K562 (cell line): ENCODE data around the gene GDF15. TPM values are rescaled to one million over a fixed set of nuclear protein-coding genes. Genes with fewer than 3 reads are reported as not detected.
A peak's percentile ranks its signal among the peaks of the same experiment; 100 is the strongest.

Experiments
- BCLAF1 ChIP-seq, 2 experiments: fragments of 450-650 bp in 1 of 2; IDR thresholded peaks; 2 replicates each; pipeline ENCODE4 v1.6.1; 2011 to 2017; ENCODE audit warnings: low read depth in 2 of 2, antibody characterized with exemption in 1 of 2, borderline replicate concordance in 1 of 2, low read length in 1 of 2, mild to moderate bottlenecking in 1 of 2, mixed read lengths in 1 of 2; ENCODE audit not compliant: control insufficient read depth in 1 of 2
- CAMTA2 ChIP-seq: fragments of 250-450 bp; sonication (Bioruptor Pico); conservative IDR thresholded peaks from 2 replicates; pipeline ENCODE4 v1.5.1; 2022
- CEBPG ChIP-seq, 3 experiments: fragments of 200-800 bp in 1 of 3; sonication (Bioruptor generic) in 1 of 3; sonication (generic) in 1 of 3; formaldehyde crosslinking in 1 of 3; IDR thresholded peaks in 2 of 3; conservative IDR thresholded peaks in 1 of 3; 2 replicates each; pipeline versions ENCODE4 v1.6.1 to v1.8.0; 2016 to 2022; ENCODE audit warnings: missing compliant biosample characterization in 2 of 3, missing genetic modification characterization in 2 of 3, mild to moderate bottlenecking in 1 of 3, missing genetic modification reagents in 1 of 3
- CHD1 ChIP-seq: fragments of 200-600 bp; sonication (generic); IDR thresholded peaks from one replicate; pipeline ENCODE4 v1.6.1; 2012; ENCODE audit warnings: mild to moderate bottlenecking, moderate library complexity, low read length, inconsistent platforms
- CREB1 ChIP-seq, 2 experiments: sonication (generic) in 1 of 2; formaldehyde crosslinking in 1 of 2; IDR thresholded peaks; 2 replicates each; pipeline versions ENCODE4 v1.6.1 to v1.8.0; 2012 to 2022; ENCODE audit warnings: inconsistent platforms in 1 of 2, mild to moderate bottlenecking in 1 of 2, missing genetic modification reagents in 1 of 2, moderate library complexity in 1 of 2
- E2F6 ChIP-seq, 2 experiments: IDR thresholded peaks; 2 replicates each; pipeline ENCODE4 v1.6.1; 2011; ENCODE audit warnings: borderline replicate concordance in 1 of 2, control low read depth in 1 of 2, low read depth in 1 of 2, low read length in 1 of 2, mild to moderate bottlenecking in 1 of 2, mixed read lengths in 1 of 2, moderate library complexity in 1 of 2; ENCODE audit not compliant: insufficient read depth in 1 of 2, insufficient read length in 1 of 2, poor library complexity in 1 of 2, severe bottlenecking in 1 of 2; ENCODE audit errors: extremely low read depth in 1 of 2
- FOS ChIP-seq: IDR thresholded peaks from 3 replicates; pipeline ENCODE4 v1.6.1; 2011; ENCODE audit not compliant: insufficient read length; ENCODE audit errors: extremely low read depth
- FOXP4 ChIP-seq: sonication (generic); formaldehyde crosslinking; IDR thresholded peaks from 2 replicates; pipeline ENCODE4 v1.8.0; 2022; ENCODE audit warnings: mild to moderate bottlenecking, missing genetic modification reagents, borderline replicate concordance
- MITF ChIP-seq: IDR thresholded peaks from 2 replicates; pipeline ENCODE4 v1.6.1; 2014; ENCODE audit warnings: antibody characterized with exemption
- NFATC3 ChIP-seq: fragments of 450-650 bp; IDR thresholded peaks from 2 replicates; pipeline ENCODE4 v1.6.1; 2017; ENCODE audit warnings: mild to moderate bottlenecking
- RB1 ChIP-seq: fragments of 450-650 bp; IDR thresholded peaks from 2 replicates; pipeline ENCODE4 v1.6.1; 2017; ENCODE audit warnings: low read depth, mild to moderate bottlenecking
- SREBF1 ChIP-seq: fragments of 150-350 bp; IDR thresholded peaks from 2 replicates; pipeline ENCODE4 v1.6.1; 2014; ENCODE audit warnings: antibody characterized with exemption, low read depth, low read length, borderline replicate concordance
- SRSF3 ChIP-seq: fragments of 200-400 bp; formaldehyde crosslinking; IDR thresholded peaks from 2 replicates; pipeline ENCODE4 v1.6.1; 2016; ENCODE audit warnings: mild to moderate bottlenecking, low read length, moderate library complexity; ENCODE audit not compliant: insufficient read depth
- TARDBP ChIP-seq: fragments of 450-650 bp; IDR thresholded peaks from 2 replicates; pipeline ENCODE4 v1.6.1; 2016
- ZBTB17 ChIP-seq: fragments of 450-650 bp; formaldehyde crosslinking; IDR thresholded peaks from 2 replicates; pipeline ENCODE4 v1.4.0; 2020; ENCODE audit warnings: mild to moderate bottlenecking
- ZNF133 ChIP-seq: fragments of 250-450 bp; sonication (Bioruptor Pico); IDR thresholded peaks from 2 replicates; pipeline ENCODE4 v1.4.0; 2020; ENCODE audit warnings: mild to moderate bottlenecking
- ZNF316 ChIP-seq: fragments of 450-650 bp; IDR thresholded peaks from 2 replicates; pipeline ENCODE4 v1.6.1; 2016
- ZNF586 ChIP-seq: fragments of 450-650 bp; formaldehyde crosslinking; conservative IDR thresholded peaks from 2 replicates; pipeline ENCODE4 v1.4.0; 2020; ENCODE audit warnings: mild to moderate bottlenecking, moderate library complexity
- ZNF717 ChIP-seq: fragments of 250-450 bp; sonication (Bioruptor Pico); IDR thresholded peaks from 2 replicates; pipeline ENCODE4 v1.5.0; 2021
- ZNF830 ChIP-seq: fragments of 250-450 bp; sonication (Bioruptor Pico); IDR thresholded peaks from 2 replicates; pipeline ENCODE4 v1.5.0; 2021; ENCODE audit warnings: mild to moderate bottlenecking
- polyA plus RNA-seq, 8 experiments: library from polyadenylated mRNA; depleted of rRNA in 4 of 8; stranded (reverse) in 5 of 8; unstranded in 3 of 8; fragments of >200 nt; fragmentation: Nextera tagmentation in 2 of 8; fragmentation: Illumina TruSeq in 1 of 8; extraction: Ambion mirVana in 2 of 8; extraction: Trizol in 1 of 8; gene quantifications; 2 replicates each; pipeline versions ENCODE4 v1.2.1 to v1.2.3, GENCODE V29; 2011 to 2014; ENCODE audit warnings: inconsistent platforms in 1 of 8, missing spikeins in 1 of 8
- total RNA-seq, 7 experiments: library from RNA; depleted of rRNA in 6 of 7; stranded (reverse); fragments of >200 nt in 6 of 7; fragmentation: Illumina TruSeq in 2 of 7; extraction: Trizol in 2 of 7; gene quantifications; 2 replicates each; pipeline versions ENCODE4 v1.2.1 to v1.2.3, GENCODE V29; 2011 to 2021; ENCODE audit warnings: low replicate concordance in 1 of 7

The GDF15 gene
- total and polyA plus RNA-seq, 9 of the 15 experiments (the other 6 are each of a cell fraction or from before 2014, with no cell fraction given), result 2.3 to 82.4 (median 12.5) TPM

GRCh38 chr19:18433015-18433691 lies 47.2 kb downstream of the GDF15 start (continued):
- TF ChIP-seq FOXP4 (0 out of 2 replicates have a peak, but pooled peaks have one; percentile 68), CEBPG (CRISPR knock-in tag; IDR thresholded peaks at IDR 0.05) (no peak), CEBPG (tag; conservative IDR thresholded peaks at IDR 0.05 in 1 of 2, IDR thresholded peaks at IDR 0.05 in 1 of 2) (no peak), E2F6 (IDR thresholded peaks at IDR 0.05; ENCODE audit: borderline replicate concordance in 1 of 2, extremely low read depth in 1 of 2, insufficient read depth in 1 of 2, insufficient read length in 1 of 2, low read depth in 1 of 2, low read length in 1 of 2, poor library complexity in 1 of 2, severe bottlenecking in 1 of 2) (peak; percentile 84 to 93), TARDBP (no peak), CREB1 (IDR thresholded peaks at IDR 0.05) (peak; percentile 12; the same call in 1 of the 2 replicates), CREB1 (CRISPR knock-in tag; IDR thresholded peaks at IDR 0.05) (peak; percentile 55), NFATC3 (no peak), FOS (no peak), MITF (peak; percentile 82), CAMTA2 (CRISPR knock-in tag) (no peak), BCLAF1 (IDR thresholded peaks at IDR 0.05; ENCODE audit: borderline replicate concordance in 1 of 2, control insufficient read depth in 1 of 2, low read depth in 2 of 2, low read length in 1 of 2) (no peak), ZNF133 (CRISPR knock-in tag) (no peak), ZNF830 (CRISPR knock-in tag) (no peak; the same call in 1 of the 2 replicates), RB1 (peak; percentile 7; the same call in 1 of the 2 replicates), ZNF717 (CRISPR knock-in tag) (no peak), SRSF3 (no peak), ZNF586 (no peak), ZNF316 (no peak), ZBTB17 (no peak; the same call in 1 of the 2 replicates), SREBF1 (no peak), CHD1 (peak; percentile 62)
